WTC11 (cell line): Measurements from ENCODE around the gene CHRNA4. TPM values are rescaled to one million over a fixed set of nuclear protein-coding genes. Genes with fewer than 3 reads are reported as not detected.

Experiments used
- ATAC-seq: fragments of 200-7000 bp; cut with Tn5 transposase; 2 replicates; pipeline ENCODE4 v1.10.0; 2021; ENCODE audit warnings: mild to moderate bottlenecking, moderate library complexity
- CTCF ChIA-PET: fragments of 300-600 bp; sonication (Branson Sonifier 250); formaldehyde crosslinking; loops from one replicate; lab custom pipeline; 2021; ENCODE audit warnings: antibody characterized with exemption; lab: Charles Lee
- POLR2A ChIA-PET: fragments of 350-600 bp; sonication (Branson Sonifier 250); formaldehyde crosslinking; loops from one replicate; lab custom pipeline; 2021; ENCODE audit warnings: antibody characterized with exemption; lab: Charles Lee
- DNase-seq: peaks from one replicate; pipeline ENCODE4 v3.0.0; 2021; ENCODE audit warnings: low spot score
- H3K27ac Mint-ChIP-seq: 2 replicates; pipeline ENCODE4 v1.8.0; 2021; ENCODE audit warnings: mixed read lengths
- H3K27me3 Mint-ChIP-seq: 2 replicates; pipeline ENCODE4 v1.8.0; 2021; ENCODE audit warnings: low read depth, mild to moderate bottlenecking, moderate library complexity, mixed read lengths
- H3K36me3 Mint-ChIP-seq: 2 replicates; pipeline ENCODE4 v1.8.0; 2021; ENCODE audit warnings: mixed read lengths
- H3K4me1 Mint-ChIP-seq: 2 replicates; pipeline ENCODE4 v1.8.0; 2022; ENCODE audit warnings: mixed read lengths
- H3K4me3 Mint-ChIP-seq: 2 replicates; pipeline ENCODE4 v1.8.0; 2021; ENCODE audit warnings: mild to moderate bottlenecking, moderate library complexity, mixed read lengths
- H3K9me3 Mint-ChIP-seq: 2 replicates; pipeline ENCODE4 v1.8.0; 2021; ENCODE audit warnings: mixed read lengths
- E2F4 ChIP-seq: sonication (generic); formaldehyde crosslinking; IDR thresholded peaks from 2 replicates; pipeline ENCODE4 v1.8.1; 2022; ENCODE audit warnings: low read depth, mild to moderate bottlenecking, moderate library complexity, missing genetic modification reagents, borderline replicate concordance
- FOXK1 ChIP-seq: sonication (generic); formaldehyde crosslinking; IDR thresholded peaks from 2 replicates; pipeline ENCODE4 v1.8.0; 2022; ENCODE audit warnings: mild to moderate bottlenecking, moderate library complexity, missing genetic modification reagents
- GABPB1 ChIP-seq: sonication (generic); formaldehyde crosslinking; IDR thresholded peaks from 2 replicates; pipeline ENCODE4 v1.8.1; 2023; ENCODE audit warnings: mild to moderate bottlenecking, missing genetic modification reagents
- HMGA2 ChIP-seq: fragments of 250-450 bp; sonication (Bioruptor Pico); IDR thresholded peaks from 2 replicates; pipeline ENCODE4 v1.4.0; 2021; ENCODE audit warnings: mild to moderate bottlenecking, moderate library complexity
- IRF2 ChIP-seq: sonication (generic); formaldehyde crosslinking; IDR thresholded peaks from 2 replicates; pipeline ENCODE4 v1.8.0; 2022; ENCODE audit warnings: low read depth, missing genetic modification reagents, borderline replicate concordance
- MXD4 ChIP-seq: fragments of 250-450 bp; sonication (Bioruptor Pico); IDR thresholded peaks from 2 replicates; pipeline ENCODE4 v1.8.0; 2021; ENCODE audit warnings: mild to moderate bottlenecking, moderate library complexity, borderline replicate concordance
- NFE2L1 ChIP-seq: sonication (generic); formaldehyde crosslinking; IDR thresholded peaks from 2 replicates; pipeline ENCODE4 v1.8.1; 2023; ENCODE audit warnings: missing genetic modification reagents
- NR1H2 ChIP-seq: sonication (generic); formaldehyde crosslinking; IDR thresholded peaks from 2 replicates; pipeline ENCODE4 v1.9.0; 2021; ENCODE audit warnings: mild to moderate bottlenecking, moderate library complexity, missing genetic modification reagents
- PRDM15 ChIP-seq: sonication (generic); formaldehyde crosslinking; IDR thresholded peaks from 2 replicates; pipeline ENCODE4 v1.8.0; 2022; ENCODE audit warnings: missing genetic modification reagents
- RORB ChIP-seq: fragments of 250-450 bp; sonication (Bioruptor Pico); IDR thresholded peaks from 2 replicates; pipeline ENCODE4 v1.9.0; 2021; ENCODE audit warnings: mild to moderate bottlenecking
- SOX15 ChIP-seq: fragments of 250-450 bp; sonication (Bioruptor Pico); IDR thresholded peaks from 2 replicates; pipeline ENCODE4 v1.9.0; 2021; ENCODE audit warnings: mild to moderate bottlenecking
- ZBTB21 ChIP-seq: sonication (generic); formaldehyde crosslinking; IDR thresholded peaks from 2 replicates; pipeline ENCODE4 v1.8.1; 2023; ENCODE audit warnings: mild to moderate bottlenecking, missing genetic modification reagents, borderline replicate concordance
- ZNF138 ChIP-seq: sonication (generic); formaldehyde crosslinking; conservative IDR thresholded peaks from 2 replicates; pipeline ENCODE4 v1.8.1; 2022; ENCODE audit warnings: mild to moderate bottlenecking, moderate library complexity, missing genetic modification reagents
- ZNF263 ChIP-seq: sonication (generic); formaldehyde crosslinking; IDR thresholded peaks from 2 replicates; pipeline ENCODE4 v1.8.1; 2022; ENCODE audit warnings: low read depth, mild to moderate bottlenecking, moderate library complexity, missing genetic modification reagents
- ZNF423 ChIP-seq: fragments of 250-450 bp; sonication (Bioruptor Pico); IDR thresholded peaks from 2 replicates; pipeline ENCODE4 v2.1.2; 2022; ENCODE audit warnings: mild to moderate bottlenecking, moderate library complexity
- total RNA-seq: library from RNA; stranded (reverse); gene quantifications from 3 replicates; pipeline ENCODE4 v1.2.3, GENCODE V29; 2021
- TF ChIP-seq, protein P1 (sequence below): sonication (generic); formaldehyde crosslinking; IDR thresholded peaks from 2 replicates; pipeline ENCODE4 v1.8.1; 2022; ENCODE audit warnings: missing genetic modification reagents, borderline replicate concordance
- TF ChIP-seq, protein P2 (sequence below): sonication (generic); formaldehyde crosslinking; conservative IDR thresholded peaks from 2 replicates; pipeline ENCODE4 v1.8.1; 2022; ENCODE audit warnings: mild to moderate bottlenecking, missing genetic modification reagents
- TF ChIP-seq, protein P3 (sequence below): sonication (generic); formaldehyde crosslinking; IDR thresholded peaks from 2 replicates; pipeline ENCODE4 v1.8.0; 2022; ENCODE audit warnings: mild to moderate bottlenecking, missing genetic modification reagents

CHRNA4 gene
- total RNA-seq, 1 experiment from 2014 or later = 2.5 TPM

GRCh38 chr20:63361519-63362435 is 628 bp upstream of the CHRNA4 start:
- Mint-ChIP-seq H3K4me1 (peaks cover 11% of the 10 kb centered on the region), H3K4me3 (peak overlapping the region; percentile 57), H3K27me3 (peaks cover 12% of the 10 kb centered on the region), H3K27ac (peak overlapping the region; percentile 18; the same call in 1 of the 2 replicates), H3K36me3 (no peaks in the 10 kb centered on the region), H3K9me3 (no peaks in the 10 kb centered on the region)
- ATAC-seq (peak; percentile 38), DNase-seq (peak; percentile 55)
- TF ChIP-seq ZNF138 = no peak
- TF ChIP-seq ZNF263 (CRISPR knock-in tag) = peak; percentile 37
- TF ChIP-seq ZNF423 (CRISPR knock-in tag) = peak; percentile 53; the same call in 1 of the 2 replicates
- 0 out of 2 replicates have a peak, but pooled peaks have one; percentile 12 for TF ChIP-seq ZBTB21 (CRISPR knock-in tag)
- CTCF ChIA-PET = interaction anchor here (0.6 to 4.3 kb wide), 17 partner anchors 9 to 667 kb away, joined by 3 to 68 read pairs (median 5); partner anchors contain the start of gene PTK6
- POLR2A ChIA-PET = interaction anchor here (1.1 to 1.2 kb wide), 2 partner anchors 15 to 32 kb away, joined by 3 to 4 read pairs; no protein-coding TSS in a partner anchor

DNA sequence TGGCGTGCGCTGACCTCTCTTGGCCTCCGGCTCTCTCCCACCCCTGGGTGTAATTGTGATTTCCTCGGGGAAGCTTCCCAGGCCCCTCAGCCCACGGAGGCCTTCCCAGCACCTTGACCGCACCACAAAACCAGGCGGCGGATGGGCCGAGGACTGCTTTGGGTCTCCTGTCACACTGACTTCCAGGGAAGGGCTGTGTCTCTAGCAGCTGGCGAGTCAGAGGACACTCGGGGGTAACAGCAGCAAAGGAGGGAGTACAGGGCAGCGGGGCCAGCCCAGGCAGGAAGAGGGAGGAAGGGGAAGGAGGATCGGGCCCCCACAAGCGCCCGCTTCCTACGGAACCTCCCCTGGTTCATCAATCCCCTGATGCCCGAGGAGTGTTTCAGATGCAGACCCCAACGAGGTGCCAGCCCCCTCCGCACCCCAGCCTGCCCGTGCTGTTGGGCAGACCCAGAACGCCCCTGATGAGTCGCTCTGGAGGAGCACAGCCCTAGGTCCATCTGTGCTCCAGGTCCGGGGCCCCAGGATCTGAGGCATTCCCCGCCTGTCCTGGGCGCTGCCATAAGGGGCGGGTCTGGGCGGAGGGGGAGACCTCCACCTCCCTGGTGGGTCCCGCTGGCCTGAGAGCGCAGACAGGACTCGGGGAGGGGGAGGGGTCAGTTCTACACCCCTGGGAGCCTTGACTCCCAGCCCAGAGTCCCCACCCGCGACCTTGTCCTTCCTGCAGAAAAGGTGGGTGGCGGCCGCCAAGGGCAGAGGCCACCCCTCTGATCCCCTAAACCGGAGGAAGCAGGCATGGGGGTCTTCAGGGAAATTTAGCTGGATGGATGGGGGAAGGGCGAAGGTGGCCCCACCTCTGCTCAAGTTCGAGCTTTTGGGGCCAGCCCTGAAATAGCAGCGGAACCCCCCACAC is 956 bp downstream of the CHRNA4 start:
- ChIA-PET POLR2A (interaction anchor here (0.8 kb wide), 1 partner anchor 34 kb away, joined by 3 read pairs; no protein-coding TSS in a partner anchor), CTCF (interaction anchor here (0.7 to 4.3 kb wide), 11 partner anchors 8 to 188 kb away, joined by 3 to 68 read pairs (median 13); no protein-coding TSS in a partner anchor)
- peak; percentile 14 for ATAC-seq

More for the DNA sequence above, 956 bp downstream of the CHRNA4 start:
- Mint-ChIP-seq H3K27me3 (peaks cover 12% of the 10 kb centered on the region), H3K4me1 (peaks cover 11% of the 10 kb centered on the region)
- TF ChIP-seq RORB (CRISPR knock-in tag) = no peak
- TF ChIP-seq E2F4 = no peak
- no peak for TF ChIP-seq MXD4 (CRISPR knock-in tag)
- TF ChIP-seq HMGA2 (CRISPR knock-in tag) = no peak
- TF ChIP-seq, protein P1, sequence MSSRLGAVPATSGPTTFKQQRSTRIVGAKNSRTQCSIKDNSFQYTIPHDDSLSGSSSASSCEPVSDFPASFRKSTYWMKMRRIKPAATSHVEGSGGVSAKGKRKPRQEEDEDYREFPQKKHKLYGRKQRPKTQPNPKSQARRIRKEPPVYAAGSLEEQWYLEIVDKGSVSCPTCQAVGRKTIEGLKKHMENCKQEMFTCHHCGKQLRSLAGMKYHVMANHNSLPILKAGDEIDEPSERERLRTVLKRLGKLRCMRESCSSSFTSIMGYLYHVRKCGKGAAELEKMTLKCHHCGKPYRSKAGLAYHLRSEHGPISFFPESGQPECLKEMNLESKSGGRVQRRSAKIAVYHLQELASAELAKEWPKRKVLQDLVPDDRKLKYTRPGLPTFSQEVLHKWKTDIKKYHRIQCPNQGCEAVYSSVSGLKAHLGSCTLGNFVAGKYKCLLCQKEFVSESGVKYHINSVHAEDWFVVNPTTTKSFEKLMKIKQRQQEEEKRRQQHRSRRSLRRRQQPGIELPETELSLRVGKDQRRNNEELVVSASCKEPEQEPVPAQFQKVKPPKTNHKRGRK (CRISPR knock-in tag) = no peak
- TF ChIP-seq NFE2L1 (CRISPR knock-in tag) = no peak
- TF ChIP-seq PRDM15 (CRISPR knock-in tag) = no peak
- TF ChIP-seq IRF2 (CRISPR knock-in tag) = no peak
- TF ChIP-seq GABPB1 (CRISPR knock-in tag) = no peak
- TF ChIP-seq NR1H2 (CRISPR knock-in tag) = no peak
- TF ChIP-seq ZBTB21 (CRISPR knock-in tag) = no peak
- TF ChIP-seq SOX15 (CRISPR knock-in tag) = no peak
- TF ChIP-seq, protein P2, sequence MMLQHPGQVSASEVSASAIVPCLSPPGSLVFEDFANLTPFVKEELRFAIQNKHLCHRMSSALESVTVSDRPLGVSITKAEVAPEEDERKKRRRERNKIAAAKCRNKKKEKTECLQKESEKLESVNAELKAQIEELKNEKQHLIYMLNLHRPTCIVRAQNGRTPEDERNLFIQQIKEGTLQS = no peak
- TF ChIP-seq FOXK1 (CRISPR knock-in tag) = no peak
- TF ChIP-seq, protein P3, sequence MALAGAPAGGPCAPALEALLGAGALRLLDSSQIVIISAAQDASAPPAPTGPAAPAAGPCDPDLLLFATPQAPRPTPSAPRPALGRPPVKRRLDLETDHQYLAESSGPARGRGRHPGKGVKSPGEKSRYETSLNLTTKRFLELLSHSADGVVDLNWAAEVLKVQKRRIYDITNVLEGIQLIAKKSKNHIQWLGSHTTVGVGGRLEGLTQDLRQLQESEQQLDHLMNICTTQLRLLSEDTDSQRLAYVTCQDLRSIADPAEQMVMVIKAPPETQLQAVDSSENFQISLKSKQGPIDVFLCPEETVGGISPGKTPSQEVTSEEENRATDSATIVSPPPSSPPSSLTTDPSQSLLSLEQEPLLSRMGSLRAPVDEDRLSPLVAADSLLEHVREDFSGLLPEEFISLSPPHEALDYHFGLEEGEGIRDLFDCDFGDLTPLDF (CRISPR knock-in tag) = no peak
- TF ChIP-seq, all 79 proteins: peak for 0
- no peaks in the 10 kb centered on the region for H3K36me3 Mint-ChIP-seq
- H3K4me3 Mint-ChIP-seq = peak overlapping the region; percentile 60
- no peaks in the 10 kb centered on the region for H3K9me3 Mint-ChIP-seq
- no peak overlapping the region for H3K27ac Mint-ChIP-seq
- DNase-seq = no peak
